GM18867 (cell line): ENCODE results near the gene HLA-E.
A peak's percentile ranks its signal among the peaks of the same experiment; 100 is the strongest.
"Not testable (repeated sequence)": the region's sequence is repeated elsewhere in the genome, so short reads cannot be mapped to it uniquely, and the experiment has no call there.

ENCODE experiments used
- ATAC-seq: cut with Tn5 transposase; IDR thresholded peaks from one replicate; pipeline ENCODE4 v1.9.1; 2021; ENCODE audit warnings: mild to moderate bottlenecking, moderate library complexity; ENCODE audit not compliant: unreplicated experiment

HLA-E gene

GRCh38 chr6:30480536-30481156 lies 8.7 kb upstream of the HLA-E start:
- ATAC-seq = no peak

- no peak for ATAC-seq
Measured at GRCh38 chr6:30481211-30481964, 7.9 kb upstream of the HLA-E start.

GRCh38 chr6:30481965-30482644 lies 7.2 kb upstream of the HLA-E start:
- peak; percentile 65 for ATAC-seq

DNA sequence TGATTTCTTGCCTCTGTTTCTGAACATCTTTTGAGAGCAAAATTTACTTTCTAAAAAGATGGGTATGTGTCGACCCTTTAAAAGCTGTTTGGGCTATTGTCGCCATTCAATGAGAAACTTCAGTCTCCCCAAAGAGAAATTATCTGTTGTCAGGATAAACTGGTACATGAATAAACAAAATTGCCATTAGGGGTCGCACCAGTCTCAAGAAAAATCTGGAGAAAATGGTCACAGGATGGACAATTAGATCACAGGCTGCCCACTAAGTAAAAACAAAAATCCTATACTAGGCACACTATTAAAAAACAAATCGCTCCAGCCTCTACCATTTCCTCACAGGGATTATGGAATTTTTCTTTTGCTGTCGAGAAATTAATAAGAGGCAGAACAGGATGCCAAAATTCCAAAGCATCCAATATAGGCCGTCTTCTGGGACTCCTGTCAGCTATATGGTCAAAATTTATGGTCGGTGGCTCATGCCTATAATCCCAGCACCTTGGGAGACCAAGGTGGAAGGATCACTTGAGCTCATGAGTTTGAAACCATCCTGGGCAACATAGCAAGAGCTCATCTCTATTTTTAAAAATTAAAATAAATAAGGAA lies 5.5 kb upstream of the HLA-E start:
- ATAC-seq = no peak

GRCh38 chr6:30485236-30485635 lies 4.1 kb upstream of the HLA-E start:
- no peak for ATAC-seq

GRCh38 chr6:30487926-30488325 lies 1.4 kb upstream of the HLA-E start:
- no peak for ATAC-seq

DNA sequence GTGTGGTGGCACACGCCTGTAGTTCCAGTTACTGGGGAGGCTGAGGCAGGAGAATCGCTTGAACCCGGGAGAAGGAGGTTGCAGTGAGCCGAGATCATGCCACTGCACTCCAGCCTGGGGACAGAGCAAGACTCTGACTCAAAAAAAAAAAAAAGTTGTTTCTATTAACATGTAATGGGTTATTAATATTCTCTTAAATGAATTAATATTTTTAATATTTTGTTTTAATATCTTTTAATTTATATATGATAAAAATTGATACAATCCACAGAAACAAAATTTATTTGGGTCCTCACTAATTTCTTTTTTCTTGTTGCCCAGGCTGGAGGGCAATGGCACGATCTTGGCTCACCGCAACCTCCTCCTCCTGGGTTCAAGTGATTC lies 620 bp upstream of the HLA-E start:
- not testable (repeated sequence) for ATAC-seq

GRCh38 chr6:30490026-30490876 lies 942 bp downstream of the HLA-E start:
- peak; percentile 23 for ATAC-seq

DNA sequence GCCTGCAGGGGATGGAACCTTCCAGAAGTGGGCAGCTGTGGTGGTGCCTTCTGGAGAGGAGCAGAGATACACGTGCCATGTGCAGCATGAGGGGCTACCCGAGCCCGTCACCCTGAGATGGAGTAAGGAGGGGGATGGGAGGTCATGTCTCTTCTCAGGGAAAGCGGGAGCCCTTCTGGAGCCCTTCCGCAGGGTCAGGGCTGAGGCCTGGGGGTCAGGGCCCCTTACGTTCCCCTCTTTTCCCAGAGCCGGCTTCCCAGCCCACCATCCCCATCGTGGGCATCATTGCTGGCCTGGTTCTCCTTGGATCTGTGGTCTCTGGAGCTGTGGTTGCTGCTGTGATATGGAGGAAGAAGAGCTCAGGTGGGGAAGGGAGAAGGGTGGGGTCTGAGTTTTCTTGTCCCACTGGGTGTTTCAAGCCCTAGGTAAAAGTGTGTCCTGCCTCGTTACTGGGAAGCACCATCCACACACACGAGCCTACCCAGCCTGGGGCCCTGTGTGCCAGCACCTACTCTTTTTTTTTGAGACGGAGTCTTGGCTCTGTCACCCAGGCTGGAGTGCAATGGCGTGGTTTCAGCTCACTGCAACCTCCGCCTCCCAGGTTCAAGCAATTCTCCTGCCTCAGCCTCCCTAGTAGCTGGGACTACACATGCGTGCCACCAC lies 2.1 kb downstream of the HLA-E start:
- not testable (repeated sequence) for ATAC-seq

GRCh38 chr6:30491991-30492952 lies 3.0 kb downstream of the HLA-E start:
- ATAC-seq = no peak

GRCh38 chr6:30493643-30494250 lies 4.4 kb downstream of the HLA-E start:
- no peak for ATAC-seq

DNA sequence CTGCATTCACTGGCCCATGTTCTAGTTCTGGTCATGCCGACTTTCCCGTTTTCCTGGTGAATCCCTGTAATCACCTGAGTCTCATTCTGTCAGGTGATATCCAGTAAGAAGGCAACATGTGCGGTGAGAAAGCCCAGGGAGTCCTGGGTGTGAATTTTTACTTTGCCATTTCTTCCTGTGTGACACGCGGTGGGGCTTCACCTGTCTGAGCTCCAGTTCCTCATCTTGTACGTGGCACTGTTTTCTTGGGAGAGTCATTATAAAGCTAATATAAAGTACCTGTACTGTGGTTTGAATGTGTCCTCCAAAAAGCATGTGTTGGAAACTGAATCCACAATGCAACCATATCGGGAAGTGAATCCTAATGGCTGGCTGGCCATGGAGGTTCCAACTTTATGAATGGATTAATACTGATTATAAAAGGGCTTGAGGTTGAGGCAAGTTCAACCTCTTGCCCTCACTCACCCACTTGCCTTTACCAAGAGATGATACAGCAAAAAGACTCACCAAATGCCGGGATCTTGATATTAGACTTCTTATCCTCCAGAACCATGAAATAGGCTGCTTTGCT lies 5.1 kb downstream of the HLA-E start:
- no peak for ATAC-seq

GRCh38 chr6:30495060-30495459 lies 5.8 kb downstream of the HLA-E start:
- ATAC-seq = not testable (repeated sequence)

DNA sequence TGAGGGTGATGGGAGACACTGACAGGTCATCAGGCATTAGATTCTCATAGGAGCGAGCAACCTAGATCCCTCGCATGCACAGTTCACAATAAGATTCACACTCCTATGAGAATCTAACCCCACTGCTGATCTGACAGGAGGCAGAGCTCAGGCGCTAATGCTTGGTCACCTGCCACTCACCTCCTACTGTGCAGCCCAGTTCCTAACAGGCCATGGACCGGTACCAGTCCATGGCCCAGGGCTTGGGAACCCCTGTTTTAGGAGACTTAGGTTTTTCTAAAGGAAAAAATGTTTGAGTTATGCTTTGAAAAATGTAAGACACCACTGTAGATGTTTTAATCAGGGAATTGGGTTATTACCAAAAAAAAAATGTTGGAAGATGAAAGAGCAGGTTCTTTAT lies 6.7 kb downstream of the HLA-E start:
- no peak for ATAC-seq

DNA sequence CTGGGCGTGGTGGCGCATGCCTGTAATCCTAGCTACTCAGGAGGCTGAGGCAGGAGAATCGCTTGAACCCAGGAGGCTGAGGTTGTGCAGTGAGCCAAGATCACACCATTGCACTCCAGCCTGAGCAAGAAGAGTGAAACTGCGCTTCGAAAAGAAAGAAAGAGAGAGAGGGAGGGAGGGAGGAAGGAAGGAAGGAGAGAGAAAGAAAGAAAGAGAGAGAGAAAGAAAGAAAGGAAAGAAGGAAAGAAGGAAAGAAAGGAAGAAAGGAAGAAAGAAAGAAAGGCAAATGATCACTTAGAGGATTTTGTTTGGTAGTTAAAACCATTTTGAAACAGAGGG lies 7.9 kb downstream of the HLA-E start:
- not testable (repeated sequence) for ATAC-seq

DNA sequence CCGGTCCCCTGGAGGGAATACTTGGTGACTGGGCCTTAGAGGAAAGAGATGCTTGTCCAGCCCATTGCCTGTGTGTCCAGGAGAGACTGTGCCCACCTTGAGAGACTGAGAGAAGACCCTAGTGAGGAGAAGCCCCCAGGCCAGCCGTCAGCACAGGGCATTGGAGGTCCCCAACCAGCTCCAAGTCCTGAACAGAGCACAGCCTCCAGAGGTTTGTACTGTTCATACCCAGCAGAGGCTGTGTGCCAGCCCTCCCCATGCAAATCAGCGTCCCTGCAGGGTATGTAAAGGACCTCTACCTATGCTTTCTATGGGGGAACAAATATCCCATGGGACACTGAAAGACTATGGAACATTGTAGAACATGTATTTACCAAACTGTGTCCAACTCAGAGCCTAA lies 8.4 kb downstream of the HLA-E start:
- no peak for ATAC-seq

DNA sequence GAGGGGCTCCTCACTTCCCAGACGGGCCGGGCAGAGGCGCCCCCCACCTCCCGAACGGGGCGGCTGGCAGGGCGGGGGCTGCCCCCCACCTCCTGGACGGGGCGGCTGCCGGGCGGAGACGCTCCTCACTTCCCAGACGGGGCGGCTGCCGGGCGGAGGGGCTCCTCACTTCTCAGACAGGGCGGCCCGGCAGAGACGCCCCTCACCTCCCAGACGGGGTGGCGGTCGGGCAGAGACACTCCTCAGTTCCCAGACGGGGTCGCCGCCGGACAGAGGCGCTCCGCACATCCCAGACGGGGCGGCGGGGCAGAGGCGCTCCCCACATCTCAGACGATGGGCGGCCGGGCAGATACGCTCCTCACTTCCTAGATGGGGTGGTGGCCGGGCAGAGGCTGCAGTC lies 9.4 kb downstream of the HLA-E start:
- not testable (repeated sequence) for ATAC-seq
